HL-60 (cell line): ENCODE measurements around the gene PDCD4.

Experiments used
- GABPA ChIP-seq: IDR thresholded peaks from 2 replicates; pipeline ENCODE4 v1.6.1; 2012; ENCODE audit warnings: low read depth
- POLR2AphosphoS5 ChIP-seq: IDR thresholded peaks from 2 replicates; pipeline ENCODE4 v1.6.1; 2012; ENCODE audit warnings: low read depth
- REST ChIP-seq: IDR thresholded peaks from 2 replicates; pipeline ENCODE4 v1.6.1; 2012; ENCODE audit warnings: low read depth; ENCODE audit not compliant: insufficient replicate concordance
- SPI1 ChIP-seq: IDR thresholded peaks from 2 replicates; pipeline ENCODE4 v1.6.1; 2012; ENCODE audit warnings: low read depth, mild to moderate bottlenecking, borderline replicate concordance
- TF ChIP-seq, protein P1 (sequence below): IDR thresholded peaks from one replicate; pipeline ENCODE4 v1.5.1; 2011; ENCODE audit warnings: low read length, control low read depth, inconsistent platforms; ENCODE audit not compliant: insufficient read depth

DNA sequence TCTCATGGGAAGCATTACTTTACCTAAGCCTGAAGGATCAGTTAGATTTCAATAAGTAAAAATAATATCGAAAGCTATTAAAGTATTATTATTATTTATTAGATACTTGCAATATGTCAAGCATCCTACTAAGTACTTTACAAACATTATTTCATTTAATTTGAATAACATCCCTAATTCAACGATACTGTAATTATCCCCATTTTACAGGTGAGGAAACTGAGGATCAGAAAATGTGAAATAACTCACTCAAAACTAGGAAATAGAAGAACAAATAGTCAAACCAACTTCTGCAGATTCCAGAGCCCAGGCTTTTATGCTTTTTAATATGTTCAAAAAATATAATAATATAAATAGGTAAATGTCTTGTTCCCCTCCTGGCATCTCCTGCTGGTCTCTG is 10.3 kb upstream of the PDCD4 start:
- TF ChIP-seq POLR2AphosphoS5 = no peak
- TF ChIP-seq REST = no peak
- TF ChIP-seq, protein P1, sequence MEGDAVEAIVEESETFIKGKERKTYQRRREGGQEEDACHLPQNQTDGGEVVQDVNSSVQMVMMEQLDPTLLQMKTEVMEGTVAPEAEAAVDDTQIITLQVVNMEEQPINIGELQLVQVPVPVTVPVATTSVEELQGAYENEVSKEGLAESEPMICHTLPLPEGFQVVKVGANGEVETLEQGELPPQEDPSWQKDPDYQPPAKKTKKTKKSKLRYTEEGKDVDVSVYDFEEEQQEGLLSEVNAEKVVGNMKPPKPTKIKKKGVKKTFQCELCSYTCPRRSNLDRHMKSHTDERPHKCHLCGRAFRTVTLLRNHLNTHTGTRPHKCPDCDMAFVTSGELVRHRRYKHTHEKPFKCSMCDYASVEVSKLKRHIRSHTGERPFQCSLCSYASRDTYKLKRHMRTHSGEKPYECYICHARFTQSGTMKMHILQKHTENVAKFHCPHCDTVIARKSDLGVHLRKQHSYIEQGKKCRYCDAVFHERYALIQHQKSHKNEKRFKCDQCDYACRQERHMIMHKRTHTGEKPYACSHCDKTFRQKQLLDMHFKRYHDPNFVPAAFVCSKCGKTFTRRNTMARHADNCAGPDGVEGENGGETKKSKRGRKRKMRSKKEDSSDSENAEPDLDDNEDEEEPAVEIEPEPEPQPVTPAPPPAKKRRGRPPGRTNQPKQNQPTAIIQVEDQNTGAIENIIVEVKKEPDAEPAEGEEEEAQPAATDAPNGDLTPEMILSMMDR = no peak
- no peak for TF ChIP-seq GABPA
- no peak for TF ChIP-seq SPI1
